HEK293 (cell line): ENCODE data around the gene ZNF18.

Source experiments
- CTCF ChIP-seq: fragments of 450-650 bp; formaldehyde crosslinking; IDR thresholded peaks from 2 replicates; pipeline ENCODE4 v1.5.1; 2016; ENCODE audit warnings: missing biosample characterization, missing genetic modification characterization
- KLF17 ChIP-seq: fragments of 450-650 bp; formaldehyde crosslinking; IDR thresholded peaks from 2 replicates; pipeline ENCODE4 v1.5.1; 2016; ENCODE audit warnings: missing biosample characterization, missing genetic modification characterization
- KLF7 ChIP-seq: fragments of 450-650 bp; formaldehyde crosslinking; IDR thresholded peaks from 2 replicates; pipeline ENCODE4 v1.5.1; 2016; ENCODE audit warnings: missing biosample characterization, missing genetic modification characterization, borderline replicate concordance
- REPIN1 ChIP-seq: fragments of 450-650 bp; formaldehyde crosslinking; IDR thresholded peaks from 2 replicates; pipeline ENCODE4 v1.5.1; 2017; ENCODE audit warnings: missing biosample characterization, missing genetic modification characterization, low read depth
- REST ChIP-seq: fragments of 450-650 bp; formaldehyde crosslinking; IDR thresholded peaks from 2 replicates; pipeline ENCODE4 v1.5.1; 2016; ENCODE audit warnings: missing biosample characterization, missing genetic modification characterization
- TSHZ1 ChIP-seq: fragments of 450-650 bp; formaldehyde crosslinking; IDR thresholded peaks from 2 replicates; pipeline ENCODE4 v1.5.1; 2016; ENCODE audit warnings: missing biosample characterization, missing genetic modification characterization, borderline replicate concordance
- ZBTB49 ChIP-seq: fragments of 450-650 bp; formaldehyde crosslinking; IDR thresholded peaks from 2 replicates; pipeline ENCODE4 v1.5.1; 2016; ENCODE audit warnings: missing biosample characterization, missing genetic modification characterization, low read depth
- ZFP3 ChIP-seq: fragments of 450-650 bp; formaldehyde crosslinking; IDR thresholded peaks from 2 replicates; pipeline ENCODE4 v1.5.1; 2016; ENCODE audit warnings: low read depth, missing biosample characterization, missing genetic modification characterization
- ZNF140 ChIP-seq: fragments of 450-650 bp; formaldehyde crosslinking; IDR thresholded peaks from 2 replicates; pipeline ENCODE4 v1.5.1; 2016; ENCODE audit warnings: missing biosample characterization, missing genetic modification characterization
- ZNF223 ChIP-seq: fragments of 450-650 bp; formaldehyde crosslinking; IDR thresholded peaks from 2 replicates; pipeline ENCODE4 v1.5.1; 2016; ENCODE audit warnings: missing biosample characterization, missing genetic modification characterization
- ZNF248 ChIP-seq: fragments of 450-650 bp; formaldehyde crosslinking; IDR thresholded peaks from 2 replicates; pipeline ENCODE4 v1.5.1; 2017; ENCODE audit warnings: missing biosample characterization, missing genetic modification characterization
- ZNF280D ChIP-seq: fragments of 450-650 bp; formaldehyde crosslinking; IDR thresholded peaks from 2 replicates; pipeline ENCODE4 v1.5.1; 2016; ENCODE audit warnings: missing biosample characterization, missing genetic modification characterization
- ZNF571 ChIP-seq: fragments of 450-650 bp; formaldehyde crosslinking; IDR thresholded peaks from 2 replicates; pipeline ENCODE4 v1.5.0; 2017; ENCODE audit warnings: missing biosample characterization, missing genetic modification characterization
- ZNF677 ChIP-seq: fragments of 450-650 bp; IDR thresholded peaks from 2 replicates; pipeline ENCODE4 v1.5.0; 2018; ENCODE audit warnings: missing biosample characterization, mild to moderate bottlenecking, missing genetic modification characterization, moderate library complexity
- ZNF692 ChIP-seq: fragments of 450-650 bp; formaldehyde crosslinking; IDR thresholded peaks from 2 replicates; pipeline ENCODE4 v1.5.1; 2016; ENCODE audit warnings: missing biosample characterization, missing genetic modification characterization
- ZNF707 ChIP-seq: fragments of 450-650 bp; formaldehyde crosslinking; IDR thresholded peaks from 2 replicates; pipeline ENCODE4 v1.5.1; 2016; ENCODE audit warnings: missing biosample characterization, missing genetic modification characterization
- ZNF76 ChIP-seq: fragments of 450-650 bp; formaldehyde crosslinking; IDR thresholded peaks from 2 replicates; pipeline ENCODE4; 2016; ENCODE audit warnings: low read depth, missing biosample characterization, missing genetic modification characterization, borderline replicate concordance
- ZNF792 ChIP-seq: fragments of 450-650 bp; formaldehyde crosslinking; IDR thresholded peaks from 2 replicates; pipeline ENCODE4 v1.5.1; 2016; ENCODE audit warnings: missing biosample characterization, missing genetic modification characterization
- ZSCAN16 ChIP-seq: fragments of 450-650 bp; formaldehyde crosslinking; IDR thresholded peaks from 2 replicates; pipeline ENCODE4 v1.5.1; 2016; ENCODE audit warnings: missing biosample characterization, missing genetic modification characterization
- ZSCAN30 ChIP-seq: fragments of 450-650 bp; IDR thresholded peaks from 2 replicates; pipeline ENCODE4 v1.5.1; 2018; ENCODE audit warnings: missing biosample characterization, mild to moderate bottlenecking, missing genetic modification characterization, moderate library complexity
- ZXDB ChIP-seq: fragments of 450-650 bp; formaldehyde crosslinking; IDR thresholded peaks from 2 replicates; pipeline ENCODE4 v1.5.1; 2016; ENCODE audit warnings: missing biosample characterization, missing genetic modification characterization

The ZNF18 gene

GRCh38 chr17:11997147-11997971, at the start of gene ZNF18 (continued):
- no peak for TF ChIP-seq REST (tag by site-specific recombination)
- no peak for TF ChIP-seq ZNF140
- TF ChIP-seq ZNF571 (tag by site-specific recombination), result no peak
- TF ChIP-seq ZNF677 (tag by site-specific recombination), result no peak
- peak; percentile 56 for TF ChIP-seq ZSCAN30
- TF ChIP-seq KLF17 (tag by site-specific recombination), result peak; percentile 66
- TF ChIP-seq ZNF792, result peak; percentile 28; the same call in 1 of the 2 replicates
- TF ChIP-seq KLF7, result peak; percentile 54; the same call in 1 of the 2 replicates
- TF ChIP-seq ZNF692 (tag by site-specific recombination), result peak; percentile 10; the same call in 1 of the 2 replicates
- TF ChIP-seq ZNF280D, result peak; percentile 14; the same call in 1 of the 2 replicates
- TF ChIP-seq REPIN1 (tag by site-specific recombination), result no peak
- TF ChIP-seq ZNF76, result no peak
- no peak for TF ChIP-seq ZNF248
- TF ChIP-seq ZNF223 (tag by site-specific recombination), result no peak
- no peak for TF ChIP-seq TSHZ1 (tag by site-specific recombination)
- TF ChIP-seq ZSCAN16 (tag by site-specific recombination), result peak; percentile 68; the same call in 1 of the 2 replicates
- TF ChIP-seq ZXDB (tag by site-specific recombination), result no peak; the same call in 1 of the 2 replicates
- peak; percentile 51 for TF ChIP-seq CTCF (tag by site-specific recombination)
- TF ChIP-seq ZNF707, result no peak
- TF ChIP-seq ZBTB49 (tag by site-specific recombination), result no peak
- TF ChIP-seq ZFP3, result no peak
